Sigmoid colon (tissue), 7 donors: Measurements from ENCODE around the gene PTPN14. TPM values are rescaled to one million over a fixed set of nuclear protein-coding genes. Genes with fewer than 3 reads are reported as not detected.

Experiments used
- DNase-seq: peaks from one replicate; pipeline ENCODE4 v3.0.0-alpha.2; 2019
- H3K27ac ChIP-seq, 4 donors: fragments of 200-600 bp; sonication (generic); one replicate each; pipeline ENCODE4 v1.5.1; 2016 to 2019; ENCODE audit warnings: mild to moderate bottlenecking in 1 of 4
- H3K27me3 ChIP-seq, 3 donors: fragments of 200-600 bp; sonication (generic); one replicate each; pipeline ENCODE4 v1.5.1; 2019; ENCODE audit warnings: mild to moderate bottlenecking in 1 of 3
- H3K36me3 ChIP-seq, 4 donors: fragments of 200-600 bp; sonication (generic); one replicate each; pipeline ENCODE4 v1.5.1; 2016 to 2019
- H3K4me1 ChIP-seq, 4 donors: fragments of 200-600 bp; sonication (generic); one replicate each; pipeline ENCODE4 v1.5.1; 2017 to 2019
- H3K4me3 ChIP-seq, 4 donors: fragments of 200-600 bp; sonication (generic); one replicate each; pipeline ENCODE4 v1.5.1; 2017 to 2019; ENCODE audit warnings: mild to moderate bottlenecking in 2 of 4, moderate library complexity in 1 of 4
- H3K9me3 ChIP-seq, 4 donors: fragments of 200-600 bp in 3 of 4; sonication (generic) in 3 of 4; one replicate each; pipeline versions ENCODE4 v1.5.1 to v1.6.1; 2013 to 2019
- CTCF ChIP-seq, 4 experiments: fragments of 450-650 bp in 3 of 4; fragments of 200-600 bp in 1 of 4; IDR thresholded peaks; one replicate each; pipeline ENCODE4 v1.5.1; 2016 to 2019; ENCODE audit warnings: antibody characterized with exemption in 4 of 4, mild to moderate bottlenecking in 3 of 4, moderate library complexity in 2 of 4
- EP300 ChIP-seq, 4 donors: sonication (generic); formaldehyde crosslinking; IDR thresholded peaks; one replicate each; pipeline ENCODE4 v1.6.1; 2017; ENCODE audit warnings: antibody characterized with exemption in 4 of 4
- POLR2A ChIP-seq, 2 donors: fragments of 450-650 bp; IDR thresholded peaks; one replicate each; pipeline ENCODE4 v1.6.1; 2016; ENCODE audit warnings: antibody characterized with exemption in 2 of 2, mild to moderate bottlenecking in 2 of 2, moderate library complexity in 2 of 2
- POLR2AphosphoS5 ChIP-seq, 4 donors: sonication (generic); formaldehyde crosslinking; IDR thresholded peaks; one replicate each; pipeline ENCODE4 v1.6.1; 2017; ENCODE audit warnings: antibody characterized with exemption in 4 of 4
- WGBS, 2 donors: extraction: QIAGEN DNeasy Blood & Tissue Kit; methylation state at CpG; one replicate each; pipeline ENCODE4 v1.1.7; 2013; 5-methylcytosine and 5-hydroxymethylcytosine counted together
- intact Hi-C: fragments of 100-400 bp; cut with DNase I; formaldehyde crosslinking; loops from one replicate; pipeline ENCODE4 v1.15.1; 2023
- polyA plus RNA-seq, 3 donors: library from polyadenylated mRNA; stranded (reverse); fragments of 200-250 nt; gene quantifications; one replicate each; pipeline ENCODE4 v1.2.3, GENCODE V29; 2013
- total RNA-seq, 4 donors: library from RNA; depleted of rRNA; stranded (reverse); fragments of >200 nt; gene quantifications; one replicate each; pipeline ENCODE4 v1.1.0, GENCODE V29; 2016
- donor health status: healthy with polysubstance abuse.
- donor health status: Bipolar disorder and iron deficiency.
- donor health status: healthy.

Gene PTPN14
- total and polyA plus RNA-seq, 7 donors: 0.46 to 35.5 (median 20.1) TPM

DNA sequence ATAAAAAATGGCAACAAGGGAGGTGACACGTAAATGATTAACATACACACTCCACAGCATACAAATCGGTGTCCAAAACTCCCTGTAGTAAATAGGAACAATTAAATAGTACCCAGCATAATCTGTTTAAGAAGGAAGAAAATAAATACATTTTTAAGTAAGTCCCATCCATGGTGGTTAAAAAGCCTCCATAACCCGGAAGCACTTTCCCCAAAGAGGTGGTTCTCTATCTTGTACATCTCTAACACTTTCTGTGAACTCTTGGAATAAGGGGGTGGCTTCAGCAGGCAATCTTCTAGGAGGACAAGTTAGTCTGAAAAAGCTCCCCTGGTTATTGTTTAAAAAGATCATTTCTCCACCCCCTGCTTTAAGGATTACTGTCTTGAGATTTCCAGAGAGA lies 76.9 kb downstream of the PTPN14 start:
- Histone ChIP-seq H3K27ac (no peak overlapping the region), H3K4me1 (peaks cover 0 to 45% (median 32%) of the 10 kb centered on the region in 4 donors), H3K27me3 (no peaks in the 10 kb centered on the region), H3K9me3 (no peaks in the 10 kb centered on the region), H3K4me3 (no peak overlapping the region), H3K36me3 (no peaks in the 10 kb centered on the region)
- DNase-seq: no peak
- WGBS, 2 donors: 48 to 76% methylated on average over 3 of the region's 3 CpGs
- TF ChIP-seq EP300 (IDR thresholded peaks at IDR 0.05) (no peak), CTCF (IDR thresholded peaks at IDR 0.05) (no peak), POLR2AphosphoS5 (IDR thresholded peaks at IDR 0.05) (no peak), POLR2A (IDR thresholded peaks at IDR 0.05) (no peak)
- intact Hi-C loops: no loop called here

DNA sequence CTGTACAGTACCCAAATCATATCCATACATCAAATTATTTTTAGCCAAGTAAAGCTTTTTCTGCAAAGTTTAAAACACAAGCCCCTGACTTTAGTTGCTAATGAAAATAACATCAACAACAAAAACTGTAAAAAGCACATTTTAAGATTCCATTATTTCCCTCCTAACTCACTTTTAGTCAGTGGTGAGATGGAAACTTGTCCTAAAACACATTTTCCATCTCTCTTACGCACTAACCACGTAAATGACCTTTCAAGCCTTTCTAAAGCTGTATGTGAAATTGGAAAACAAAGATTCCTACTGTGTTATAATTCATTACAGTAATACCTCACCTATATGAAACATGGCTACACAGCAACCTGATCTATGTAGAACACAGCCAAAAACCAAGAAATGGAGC lies 77.5 kb downstream of the PTPN14 start:
- H3K4me3 ChIP-seq: no peak overlapping the region
- no peaks in the 10 kb centered on the region for H3K36me3 ChIP-seq
- TF ChIP-seq POLR2A (IDR thresholded peaks at IDR 0.05): no peak
- no peak for DNase-seq
- no peaks in the 10 kb centered on the region for H3K9me3 ChIP-seq
- H3K4me1 ChIP-seq: peaks cover 0 to 45% (median 34%) of the 10 kb centered on the region in 4 donors
- H3K27ac ChIP-seq: no peak overlapping the region
- H3K27me3 ChIP-seq: no peaks in the 10 kb centered on the region
- intact Hi-C loops: no loop called here
- WGBS, 2 donors: 91 to 94% methylated on average over 2 of the region's 2 CpGs

DNA sequence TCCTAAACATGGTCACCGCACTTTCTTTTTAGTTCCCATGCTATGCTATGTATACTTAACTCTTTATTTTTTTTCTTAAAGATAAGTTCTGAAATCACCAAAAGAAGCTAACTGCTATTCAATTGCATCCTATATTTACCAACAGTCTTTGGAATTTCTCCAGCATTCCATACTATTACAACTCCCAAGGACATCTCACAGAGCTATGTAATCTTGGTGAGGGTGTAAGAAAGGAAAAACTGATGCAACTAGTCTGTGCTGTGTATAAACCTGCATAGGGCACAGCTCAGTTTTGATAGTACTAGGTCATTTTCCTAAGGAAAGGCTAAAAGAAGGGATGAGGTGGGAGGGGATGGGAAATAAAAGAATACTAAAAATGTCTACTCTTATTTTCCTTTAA lies 78.0 kb downstream of the PTPN14 start:
- Histone ChIP-seq H3K27me3 (no peaks in the 10 kb centered on the region), H3K9me3 (no peaks in the 10 kb centered on the region), H3K27ac (no peak overlapping the region), H3K4me1 (peaks cover 0 to 46% (median 37%) of the 10 kb centered on the region in 4 donors), H3K36me3 (no peaks in the 10 kb centered on the region), H3K4me3 (no peak overlapping the region)
- no peak for DNase-seq
- intact Hi-C loops: no loop called here
- TF ChIP-seq POLR2A (IDR thresholded peaks at IDR 0.05): no peak
- TF ChIP-seq CTCF (IDR thresholded peaks at IDR 0.05): no peak
- TF ChIP-seq POLR2AphosphoS5 (IDR thresholded peaks at IDR 0.05): no peak
- no peak for TF ChIP-seq EP300 (IDR thresholded peaks at IDR 0.05)
- 81 to 98% methylated on average over 1 of the region's 1 CpG for WGBS, 2 donors

DNA sequence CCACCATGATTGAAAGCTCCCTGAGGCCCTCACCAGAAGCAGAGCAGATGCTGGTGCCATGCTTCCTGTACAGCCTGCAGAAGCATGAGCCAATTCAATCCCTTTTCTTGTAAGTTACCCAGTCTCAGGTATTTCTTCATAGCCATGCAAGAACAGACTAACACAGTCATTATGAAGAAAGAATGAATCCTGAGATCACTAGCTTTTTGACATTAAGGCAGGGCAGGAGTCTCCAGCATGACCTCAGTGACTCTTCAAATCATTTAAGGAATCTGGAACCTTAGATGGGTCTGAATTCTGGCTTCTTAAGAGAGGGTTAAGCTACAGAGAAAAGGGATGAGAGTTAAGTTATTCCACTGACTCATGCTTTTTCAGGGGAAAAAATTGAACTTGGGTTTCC lies 79.0 kb downstream of the PTPN14 start:
- Histone ChIP-seq H3K27me3 (no peaks in the 10 kb centered on the region), H3K36me3 (no peaks in the 10 kb centered on the region), H3K4me3 (no peak overlapping the region), H3K9me3 (no peaks in the 10 kb centered on the region), H3K27ac (no peak overlapping the region), H3K4me1 (peaks cover 0 to 40% (median 32%) of the 10 kb centered on the region in 4 donors)
- TF ChIP-seq EP300 (IDR thresholded peaks at IDR 0.05) (no peak), POLR2A (IDR thresholded peaks at IDR 0.05) (no peak), POLR2AphosphoS5 (IDR thresholded peaks at IDR 0.05) (no peak), CTCF (IDR thresholded peaks at IDR 0.05) (no peak)
- DNase-seq: no peak
- intact Hi-C loops: no loop called here

- intact Hi-C loops: no loop called here
- TF ChIP-seq POLR2AphosphoS5 (IDR thresholded peaks at IDR 0.05) (no peak), CTCF (IDR thresholded peaks at IDR 0.05) (no peak), EP300 (IDR thresholded peaks at IDR 0.05) (no peak), POLR2A (IDR thresholded peaks at IDR 0.05) (no peak)
These were observed 79.9 kb downstream of the PTPN14 start for GRCh38 chr1:214471458-214471857.

More at GRCh38 chr1:214471458-214471857, 79.9 kb downstream of the PTPN14 start:
- WGBS, 2 donors: 86 to 93% methylated on average over 2 of the region's 2 CpGs
- Histone ChIP-seq H3K9me3 (no peaks in the 10 kb centered on the region), H3K4me1 (peaks cover 0 to 40% (median 32%) of the 10 kb centered on the region in 4 donors), H3K27ac (no peak overlapping the region), H3K36me3 (no peaks in the 10 kb centered on the region), H3K4me3 (no peak overlapping the region), H3K27me3 (no peaks in the 10 kb centered on the region)
- DNase-seq: no peak
